ENCODE data around the gene FBXW7.

GRCh38 chr4:152424396-152424795, 111.5 kb downstream of the FBXW7 start:
- no peak for TF ChIP-seq CTCF (IDR thresholded peaks at IDR 0.05)
- TF ChIP-seq POLR2A (IDR thresholded peaks at IDR 0.05) = no peak
